NCI-H1930 (cell line): Measurements from ENCODE around the gene ATXN1L.
"Not testable (repeated sequence)": the region's sequence is repeated elsewhere in the genome, so short reads cannot be mapped to it uniquely, and the experiment has no call there.

Source experiments
- DNase-seq, 2 experiments: peaks; one replicate each; lab custom pipeline; 2025; lab: John Stamatoyannopoulos, UW

ATXN1L gene, protein sequence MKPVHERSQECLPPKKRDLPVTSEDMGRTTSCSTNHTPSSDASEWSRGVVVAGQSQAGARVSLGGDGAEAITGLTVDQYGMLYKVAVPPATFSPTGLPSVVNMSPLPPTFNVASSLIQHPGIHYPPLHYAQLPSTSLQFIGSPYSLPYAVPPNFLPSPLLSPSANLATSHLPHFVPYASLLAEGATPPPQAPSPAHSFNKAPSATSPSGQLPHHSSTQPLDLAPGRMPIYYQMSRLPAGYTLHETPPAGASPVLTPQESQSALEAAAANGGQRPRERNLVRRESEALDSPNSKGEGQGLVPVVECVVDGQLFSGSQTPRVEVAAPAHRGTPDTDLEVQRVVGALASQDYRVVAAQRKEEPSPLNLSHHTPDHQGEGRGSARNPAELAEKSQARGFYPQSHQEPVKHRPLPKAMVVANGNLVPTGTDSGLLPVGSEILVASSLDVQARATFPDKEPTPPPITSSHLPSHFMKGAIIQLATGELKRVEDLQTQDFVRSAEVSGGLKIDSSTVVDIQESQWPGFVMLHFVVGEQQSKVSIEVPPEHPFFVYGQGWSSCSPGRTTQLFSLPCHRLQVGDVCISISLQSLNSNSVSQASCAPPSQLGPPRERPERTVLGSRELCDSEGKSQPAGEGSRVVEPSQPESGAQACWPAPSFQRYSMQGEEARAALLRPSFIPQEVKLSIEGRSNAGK

DNA sequence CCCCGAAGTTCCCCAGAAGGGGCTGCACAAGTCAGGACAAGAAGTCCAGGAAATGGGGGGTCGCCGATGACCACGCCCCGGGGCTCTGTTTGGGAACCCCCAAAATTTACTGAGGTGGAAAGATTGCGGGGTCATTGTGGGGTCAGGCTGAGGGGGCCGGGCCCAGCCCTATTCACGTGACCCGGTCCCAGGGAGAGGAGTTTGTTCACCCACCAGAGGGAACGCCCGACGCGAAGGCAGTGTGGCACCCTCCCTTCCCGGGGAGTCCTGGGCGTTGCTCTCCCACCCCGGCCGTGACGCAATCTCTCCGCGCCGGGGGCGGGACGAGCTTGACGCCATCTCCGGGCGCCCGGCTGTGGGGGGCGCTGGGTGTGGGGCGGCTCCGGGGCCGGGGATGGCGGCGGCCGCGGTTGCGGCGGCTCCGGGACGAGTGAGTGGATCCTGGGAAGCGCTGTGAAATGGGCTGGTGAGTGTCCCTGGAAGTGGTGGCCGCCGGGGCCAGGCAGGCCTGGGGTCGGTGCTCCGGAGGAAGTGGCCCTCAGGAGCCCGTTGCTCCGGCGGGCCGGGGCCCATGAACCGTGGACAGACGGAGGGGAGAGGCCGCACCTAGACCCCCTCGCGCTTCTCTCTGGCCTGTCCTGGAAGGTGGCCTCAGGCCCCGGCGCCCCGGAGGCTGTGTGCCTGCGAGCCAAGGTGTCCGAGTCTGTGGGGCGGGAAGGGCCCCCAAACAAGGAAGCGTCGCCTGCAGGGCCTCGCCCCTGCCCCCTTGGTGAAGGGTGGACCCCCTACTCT, at the start of gene ATXN1L:
Gene ATXN1L, plus strand, starts transcription at position 338 of the 792 bp plus-strand sequence. CDS start 3,765 bp downstream, outside the sequence.
- DNase-seq, result peak; percentile 46 to 82

DNA sequence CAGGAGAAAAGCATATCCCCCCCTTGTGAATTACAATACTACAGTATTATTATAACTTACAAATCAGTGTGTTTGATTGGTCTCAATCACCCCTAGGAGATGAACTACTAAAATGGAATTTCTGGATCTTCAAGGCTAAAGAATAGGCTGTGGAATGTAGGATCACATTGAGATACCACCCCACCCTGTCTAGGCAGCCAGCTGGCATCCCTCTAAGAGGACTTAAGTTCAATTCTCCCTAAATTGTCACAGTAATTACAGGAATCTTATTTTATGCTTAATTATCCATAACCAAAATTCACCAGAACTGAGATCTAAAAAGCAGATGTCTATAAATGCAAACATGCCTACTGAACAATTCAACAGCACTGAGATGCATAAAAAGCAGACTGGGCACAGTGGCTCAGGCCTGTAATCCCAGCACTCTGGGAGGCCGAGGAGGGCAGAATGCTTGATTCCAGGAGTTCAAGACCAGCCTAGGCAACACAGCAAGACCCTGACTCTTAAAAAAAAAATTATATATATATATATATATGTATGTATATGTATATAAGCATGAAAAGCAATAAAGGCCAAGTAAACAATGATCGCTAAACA, 49.2 kb upstream of the ATXN1L start:
- no peak for DNase-seq

DNA sequence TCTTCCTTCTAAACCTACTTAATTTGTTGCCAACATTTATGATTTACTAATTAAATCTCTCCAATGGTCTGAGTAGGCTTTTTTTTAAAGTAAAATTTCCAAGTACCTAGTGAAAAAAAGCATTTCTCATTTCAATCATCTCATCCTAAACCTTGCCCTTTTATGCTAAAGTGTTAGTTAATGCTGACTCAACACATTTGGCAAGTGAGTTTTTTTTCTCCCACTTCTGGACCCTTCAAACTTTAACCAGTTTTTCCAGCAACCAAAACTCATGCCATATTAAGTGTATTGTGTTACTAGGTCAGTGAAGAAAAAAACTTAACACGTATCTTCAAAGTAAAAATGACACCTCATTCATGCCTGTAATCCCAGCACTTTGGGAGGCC, 42.5 kb upstream of the ATXN1L start:
- no peak for DNase-seq

DNA sequence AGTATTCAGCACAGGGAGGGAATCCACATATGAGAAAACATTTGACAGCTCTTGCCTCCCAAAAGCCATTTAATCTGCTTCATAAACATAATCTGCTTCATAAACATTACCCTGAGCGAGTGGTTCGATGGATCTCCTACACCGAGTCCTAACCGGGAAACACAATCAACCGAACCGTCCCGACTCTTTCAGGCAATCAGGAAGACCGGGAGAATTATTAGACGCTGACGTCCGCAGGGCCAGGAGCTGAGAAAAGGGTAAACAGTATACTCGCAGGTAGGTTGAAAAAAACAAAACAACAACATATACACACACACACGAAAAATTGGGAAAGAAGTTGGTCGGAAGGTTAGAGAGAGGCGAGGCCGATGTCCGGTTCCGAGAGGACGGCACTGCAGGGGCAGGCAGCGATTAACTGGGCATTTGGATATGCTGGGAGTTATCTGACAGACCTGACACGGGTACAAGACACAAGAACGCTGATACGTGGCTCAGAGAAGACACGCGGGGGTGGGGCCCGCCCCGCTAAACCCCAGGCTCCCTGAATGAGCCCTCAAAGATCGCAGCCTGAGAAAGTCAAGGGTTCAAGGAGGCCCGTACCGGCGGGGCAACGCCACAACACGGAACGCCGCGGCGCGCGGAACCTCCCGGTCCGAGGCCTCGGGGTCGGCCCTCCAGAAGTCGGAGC, 37.7 kb upstream of the ATXN1L start:
- DNase-seq, result no peak

DNA sequence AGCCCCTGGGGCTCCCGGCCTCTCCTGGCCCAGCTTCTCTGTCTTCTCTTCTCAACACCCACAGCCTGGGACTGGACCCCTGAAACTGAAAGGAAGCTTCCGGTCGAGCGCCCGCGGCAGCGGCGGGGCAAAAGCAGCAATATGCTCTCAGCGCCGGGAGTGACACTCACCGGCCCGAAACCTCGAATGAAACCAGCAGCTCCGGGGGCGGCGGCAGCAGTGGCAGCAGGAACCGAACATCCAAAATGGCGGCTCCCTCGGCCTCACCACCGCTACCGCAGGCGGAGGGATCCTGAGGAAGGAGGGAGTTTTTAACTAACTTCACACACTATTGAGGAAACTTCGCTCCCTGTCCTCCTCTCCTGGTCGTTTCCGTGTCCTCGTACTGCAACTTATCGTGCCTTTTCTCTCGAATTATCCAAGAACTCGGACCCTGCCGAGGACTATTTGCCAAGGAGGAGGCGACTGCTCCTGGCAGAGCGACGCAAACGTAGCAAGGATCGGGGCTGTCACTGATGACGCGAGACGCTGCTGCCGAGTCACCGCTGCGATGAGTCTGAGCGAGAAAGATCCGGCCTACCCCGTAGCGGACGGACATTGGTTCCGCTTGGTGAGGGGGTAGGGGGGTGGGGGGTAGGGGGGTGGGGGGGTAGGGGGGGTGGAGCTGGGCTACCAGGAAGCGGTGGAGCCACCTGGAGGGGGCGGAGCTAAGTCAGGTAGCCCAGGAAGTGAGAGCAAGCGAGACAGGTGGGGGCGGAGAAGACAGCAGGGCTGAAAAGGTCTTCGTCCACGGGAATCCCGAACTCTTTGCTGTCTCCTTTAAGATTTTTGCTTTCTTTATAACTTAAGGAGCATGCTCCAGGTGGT, 37.0 kb upstream of the ATXN1L start, which contains the start of gene AP1G1:
Gene AP1G1, minus strand, starts transcription at position 242 of the 867 bp plus-strand sequence. CDS start 19,355 bp downstream, outside the sequence.
- peak; percentile 88 to 93 for DNase-seq

DNA sequence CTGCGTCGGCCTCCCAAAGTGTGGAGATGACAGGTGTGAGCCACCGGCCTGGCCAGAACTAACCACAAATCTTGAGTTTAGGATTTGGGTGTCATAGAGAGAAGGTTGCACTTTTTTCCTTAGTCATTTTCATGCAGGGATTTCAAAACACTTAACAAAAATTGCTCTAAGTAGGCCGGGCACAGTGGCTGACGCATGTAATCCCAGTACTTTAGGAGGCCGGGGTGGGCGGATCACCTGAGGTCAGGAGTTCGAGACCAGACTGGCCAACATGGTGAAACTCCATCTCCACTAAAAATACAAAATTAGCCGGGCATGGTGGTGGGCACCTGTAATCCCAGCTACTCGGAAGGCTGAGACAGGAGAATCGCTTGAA, 35.6 kb upstream of the ATXN1L start:
- not testable (repeated sequence) for DNase-seq

DNA sequence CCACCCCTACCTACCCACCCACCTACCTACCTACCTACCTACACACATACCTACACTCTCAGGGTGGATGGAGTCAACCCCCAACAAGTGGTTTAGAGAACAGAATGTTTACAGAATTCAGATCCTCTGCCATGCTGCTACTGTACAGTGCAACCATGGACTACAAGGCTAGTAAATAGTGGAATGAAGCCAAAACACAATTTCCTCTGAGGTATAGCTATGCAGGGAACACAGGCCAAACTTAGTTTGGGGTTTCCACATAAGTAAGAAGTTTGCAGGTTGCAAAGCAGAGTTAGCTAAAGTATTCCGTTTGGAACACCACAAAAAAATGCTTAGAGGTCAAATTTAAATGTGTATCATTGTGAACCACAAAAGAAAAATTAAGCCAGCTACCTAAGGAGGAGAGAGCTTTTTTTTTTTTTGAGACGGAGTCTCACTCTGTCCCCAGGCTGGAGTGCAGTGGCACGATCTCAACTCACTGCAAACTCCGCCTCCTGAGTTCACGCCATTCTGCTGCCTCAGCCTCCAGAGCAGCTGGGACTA, 34.4 kb upstream of the ATXN1L start:
- DNase-seq, result no peak

DNA sequence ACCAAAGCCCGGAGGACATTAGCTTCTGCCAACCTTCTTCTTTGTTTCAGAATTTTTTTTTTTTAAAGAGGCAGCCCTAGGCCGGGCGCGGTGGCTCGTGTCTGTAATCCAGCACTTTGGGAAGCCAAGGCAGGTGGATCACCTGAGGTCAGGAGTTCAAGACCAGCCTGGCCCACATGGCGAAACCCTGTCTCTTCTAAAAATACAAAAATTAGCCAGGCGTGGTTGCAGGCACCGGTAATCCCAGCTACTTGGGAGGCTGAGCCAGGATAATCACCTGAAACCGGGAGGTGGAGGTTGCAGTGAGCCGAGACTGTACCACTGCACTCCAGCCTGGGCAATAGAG, 28.6 kb upstream of the ATXN1L start:
- DNase-seq, result not testable (repeated sequence)

DNA sequence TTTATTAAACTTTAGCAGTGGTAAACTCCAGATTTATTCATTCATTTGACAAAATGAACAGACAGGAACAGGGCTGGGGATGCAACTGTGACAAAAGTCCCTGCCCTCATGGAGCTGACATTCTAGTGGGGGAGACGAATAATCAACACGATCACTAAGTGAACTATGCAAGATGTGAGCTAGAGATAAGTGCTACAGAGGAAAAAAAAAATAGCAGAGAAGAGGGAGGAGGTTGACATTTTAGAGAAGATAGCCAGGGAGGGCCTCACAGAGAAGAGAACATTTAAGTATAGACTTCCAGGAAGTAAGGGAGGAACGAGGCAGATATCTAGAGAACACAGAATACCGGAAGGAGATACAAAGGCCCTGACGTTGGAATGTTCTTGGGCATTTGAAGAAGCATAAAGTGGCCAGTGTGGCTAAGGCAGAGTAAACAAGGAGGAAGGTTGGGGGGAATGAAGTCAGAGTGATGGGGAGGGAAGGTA, 19.2 kb upstream of the ATXN1L start:
- no peak for DNase-seq

DNA sequence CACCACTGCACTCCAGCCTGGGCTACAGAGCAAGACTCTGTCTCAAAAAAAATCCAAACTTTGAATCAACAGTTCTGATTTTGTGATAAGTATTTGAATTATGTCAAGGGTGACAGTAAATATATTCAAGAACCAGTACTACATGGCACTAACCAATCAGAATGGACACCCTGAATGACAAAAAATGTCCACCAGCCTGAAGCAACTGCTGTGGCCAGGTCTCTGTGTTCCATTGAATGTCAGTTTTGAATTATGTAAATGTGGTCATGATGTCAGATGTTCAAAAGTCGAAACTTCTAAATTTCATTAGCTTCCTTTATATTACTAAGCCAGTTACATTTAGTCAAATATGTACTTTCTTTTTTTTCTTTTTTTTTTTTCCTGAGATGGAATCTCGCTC, 15.4 kb upstream of the ATXN1L start:
- DNase-seq, result no peak

DNA sequence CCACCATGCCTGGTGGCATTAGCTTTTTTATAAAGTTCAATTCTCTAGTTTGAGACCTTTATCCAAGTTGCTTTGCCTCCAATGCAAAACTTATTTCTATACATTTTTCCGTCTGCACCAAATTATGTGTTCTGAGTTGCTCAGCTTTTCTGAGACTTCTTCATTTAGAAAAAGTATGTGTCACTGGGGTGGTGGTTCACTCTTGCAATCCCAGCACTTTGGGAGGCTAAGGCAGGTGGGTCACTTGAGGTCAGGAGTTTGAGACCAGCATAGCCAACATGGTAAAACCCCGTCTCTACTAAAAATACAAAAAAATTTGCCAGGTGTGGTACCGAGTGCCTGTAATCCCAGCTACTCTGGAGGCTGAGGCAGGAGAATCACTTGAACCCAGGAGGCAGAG, 14.1 kb upstream of the ATXN1L start:
- DNase-seq, result not testable (repeated sequence)

DNA sequence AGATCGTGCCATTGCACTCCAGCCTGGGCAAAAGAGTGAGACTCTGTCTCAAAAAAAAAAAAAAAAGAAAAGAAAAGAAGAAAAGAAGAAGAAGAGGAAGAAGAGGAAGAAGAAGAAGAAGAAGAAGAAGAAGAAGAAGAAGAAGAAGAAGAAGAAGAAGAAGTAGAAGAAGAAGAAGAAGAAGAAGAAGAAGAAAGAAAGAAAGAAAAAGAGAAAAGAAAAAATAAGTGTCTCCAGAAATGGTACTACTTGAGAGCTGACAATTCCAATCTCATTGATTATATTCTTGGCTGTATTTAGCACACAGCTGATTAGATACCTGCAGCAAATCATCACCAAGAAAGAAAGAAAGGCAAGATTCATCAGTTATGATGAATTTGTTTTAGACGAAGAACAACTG, 13.7 kb upstream of the ATXN1L start:
- not testable (repeated sequence) for DNase-seq

DNA sequence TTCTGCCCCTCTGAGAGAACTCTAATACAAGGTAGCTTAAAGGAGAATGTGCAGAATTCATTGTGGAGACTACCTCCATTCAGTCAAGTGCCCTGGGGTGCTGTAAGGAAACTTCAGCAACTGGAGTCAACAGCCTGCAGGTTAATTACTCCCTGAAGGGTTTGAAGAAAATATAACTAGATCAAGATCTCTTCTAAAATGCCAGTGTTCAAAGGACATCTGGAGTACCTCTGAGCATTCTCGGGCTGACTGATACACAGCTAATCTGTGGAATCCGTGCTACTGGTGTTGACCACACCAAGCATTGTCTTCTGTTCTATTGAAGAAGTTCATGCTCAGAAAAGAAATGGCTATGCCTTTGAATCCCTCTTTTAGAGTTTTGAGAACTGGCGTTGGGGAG, 11.5 kb upstream of the ATXN1L start:
- no peak for DNase-seq

DNA sequence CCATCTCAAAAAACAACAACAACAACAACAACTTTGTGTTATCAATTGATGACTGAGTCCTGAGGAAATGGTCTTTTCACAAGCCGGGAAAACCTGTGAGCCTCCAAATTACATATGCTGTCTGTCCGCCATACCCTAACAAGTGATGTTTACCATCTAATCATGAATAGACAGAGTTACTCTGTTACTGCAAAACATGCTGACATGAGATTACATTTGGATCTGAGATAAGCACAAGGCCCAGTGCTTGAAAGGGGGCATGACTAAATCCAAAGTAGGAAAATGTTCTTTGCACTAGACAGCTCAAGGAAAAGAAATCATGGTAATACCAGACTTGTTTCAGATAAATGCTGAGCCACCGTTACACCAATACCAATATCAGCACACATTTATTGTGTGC, 8.6 kb upstream of the ATXN1L start:
- DNase-seq, result no peak

DNA sequence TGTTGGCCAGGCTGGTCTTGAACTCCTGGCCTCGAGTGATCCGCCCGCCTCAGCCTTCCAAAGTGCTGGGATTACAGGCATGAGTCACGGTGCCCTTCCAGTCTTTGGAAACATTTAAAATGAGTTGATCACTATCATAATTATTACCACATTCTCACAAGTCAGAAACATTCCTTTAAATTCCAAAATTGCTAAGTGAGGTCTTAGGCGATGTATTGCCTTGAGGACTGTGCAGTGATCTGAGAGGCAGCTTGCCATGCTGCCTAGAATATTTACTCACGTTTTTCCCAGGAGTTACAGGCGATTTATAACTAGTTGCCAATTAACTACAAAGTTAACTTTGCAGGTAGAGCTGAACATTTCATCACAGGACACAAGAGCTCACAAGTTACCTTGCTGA, 5.7 kb upstream of the ATXN1L start:
- DNase-seq, result no peak

DNA sequence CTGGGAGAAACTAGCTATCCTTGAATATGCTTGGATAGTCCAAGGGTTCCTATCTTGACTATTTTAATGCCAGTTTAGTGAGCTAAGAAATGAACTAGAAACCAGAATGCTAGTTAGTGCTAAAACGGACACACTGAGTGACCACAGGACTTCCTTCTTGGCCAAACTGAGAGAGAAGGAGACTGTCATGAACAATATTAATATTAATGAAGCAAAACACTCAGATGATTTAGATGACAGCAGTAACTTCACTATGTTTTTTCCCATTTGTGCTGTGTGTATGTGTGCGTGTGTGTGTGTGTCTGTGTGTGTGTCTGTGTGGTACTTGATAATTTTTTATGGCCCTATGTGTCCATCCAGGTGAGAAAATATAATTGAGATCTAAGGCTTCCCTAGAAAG, 2.2 kb upstream of the ATXN1L start:
- no peak for DNase-seq

DNA sequence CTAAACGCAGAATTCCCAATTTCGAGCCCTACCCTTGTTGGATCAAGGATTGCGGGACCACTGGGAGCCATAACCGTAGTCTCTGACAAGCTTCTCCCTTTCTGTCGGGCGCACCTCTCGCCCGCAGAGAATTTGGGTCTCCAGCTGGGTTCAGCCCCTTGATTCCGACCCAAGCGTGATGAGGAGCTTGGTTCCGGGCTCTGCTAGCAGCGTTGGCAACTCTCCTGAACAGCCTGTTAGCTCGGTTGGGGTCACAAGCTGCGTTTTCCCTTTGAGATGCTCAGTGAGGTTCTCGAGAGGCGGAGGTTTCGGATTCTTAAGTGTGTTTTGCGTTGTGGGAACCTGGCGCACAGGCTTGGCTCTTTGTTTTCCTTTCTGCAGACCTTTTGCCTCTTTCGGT, 655 bp downstream of the ATXN1L start:
- DNase-seq, result no peak

DNA sequence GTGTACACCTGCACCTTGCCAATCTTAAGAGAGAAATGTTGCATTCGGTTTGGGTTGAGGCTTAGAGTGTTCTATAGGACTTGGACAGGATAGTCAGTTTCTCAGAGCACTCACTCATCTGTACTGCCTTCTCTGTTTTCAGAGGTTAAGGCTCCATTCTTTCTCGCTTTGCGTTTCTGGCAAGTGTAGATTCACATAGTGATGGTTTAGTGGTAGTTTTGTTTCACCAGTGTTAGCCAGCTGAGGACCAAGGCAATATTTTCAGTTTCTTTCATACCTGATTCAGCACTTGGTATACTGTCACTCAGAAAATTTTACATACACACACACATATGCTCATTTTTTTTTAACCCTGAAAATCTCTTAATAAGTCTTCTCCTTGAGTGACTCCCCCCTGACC, 1.3 kb downstream of the ATXN1L start:
- no peak for DNase-seq

DNA sequence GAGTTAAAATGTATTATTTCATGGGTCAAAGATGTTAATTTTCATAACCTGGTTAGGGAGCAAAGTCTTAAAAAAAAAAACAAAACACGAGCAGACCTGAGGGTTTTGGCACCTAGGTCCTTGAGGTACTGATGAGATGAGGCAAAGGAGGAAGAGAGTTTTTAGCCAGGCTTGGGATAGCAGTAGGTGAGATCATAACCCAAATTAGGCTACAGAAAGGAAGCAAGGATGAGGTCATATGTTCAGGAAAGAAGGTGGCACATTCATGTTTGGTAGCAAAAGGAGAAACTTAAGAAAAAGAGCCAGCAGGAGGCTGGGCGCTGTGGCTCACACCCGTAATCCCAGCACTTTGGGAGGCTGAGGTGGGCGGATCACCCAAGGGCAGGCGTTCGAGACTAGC, 2.8 kb downstream of the ATXN1L start:
- no peak for DNase-seq

DNA sequence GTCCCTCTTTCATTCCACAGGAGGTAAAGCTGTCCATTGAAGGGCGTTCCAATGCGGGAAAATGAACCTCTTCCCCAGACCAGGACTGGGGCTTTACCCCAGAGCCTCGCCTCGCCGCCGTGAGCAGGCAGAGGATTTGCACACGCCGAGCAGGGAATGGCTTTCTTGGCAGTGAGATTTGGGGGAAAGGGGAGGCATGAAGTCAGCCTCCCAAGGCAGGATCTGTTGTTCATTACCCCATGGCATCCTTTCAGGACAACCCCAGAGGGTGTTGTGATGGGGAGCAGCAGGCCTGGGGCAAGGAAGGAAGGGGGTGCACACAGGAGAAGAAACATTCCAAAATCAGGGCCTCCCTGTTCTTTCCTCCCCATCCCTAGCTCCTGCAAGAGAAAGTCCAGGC, 6.0 kb downstream of the ATXN1L start:
- DNase-seq, result no peak
